GM21381 (cell line): ENCODE data around the gene COL11A2.

Source experiments
- ATAC-seq: cut with Tn5 transposase; IDR thresholded peaks from one replicate; pipeline ENCODE4 v1.9.1; 2021; ENCODE audit warnings: mild to moderate bottlenecking, moderate library complexity; ENCODE audit not compliant: unreplicated experiment

The COL11A2 gene

GRCh38 chr6:33206864-33207551 lies 14.7 kb upstream of the COL11A2 start:
- no peak for ATAC-seq

GRCh38 chr6:33206027-33206863 lies 14.0 kb upstream of the COL11A2 start:
- ATAC-seq, result no peak

- ATAC-seq, result no peak
Observed at GRCh38 chr6:33205191-33206026, 13.1 kb upstream of the COL11A2 start.

- peak; percentile 41 for ATAC-seq
Observed at GRCh38 chr6:33204415-33205190, 12.3 kb upstream of the COL11A2 start, which contains the start of gene HSD17B8. TSS of gene HSD17B8 (plus strand) at chr6:33204655. CDS start at chr6:33204669, 14 bp downstream.

- no peak for ATAC-seq
Observed at GRCh38 chr6:33204165-33204414, 11.8 kb upstream of the COL11A2 start.

- no peak for ATAC-seq
Observed at GRCh38 chr6:33203443-33204164, 11.3 kb upstream of the COL11A2 start.

- no peak for ATAC-seq
Observed at GRCh38 chr6:33202799-33203198, 10.5 kb upstream of the COL11A2 start.

- no peak for ATAC-seq
Observed at GRCh38 chr6:33201935-33202334, 9.7 kb upstream of the COL11A2 start.

- no peak for ATAC-seq
Observed at GRCh38 chr6:33201147-33201545, 8.9 kb upstream of the COL11A2 start.

GRCh38 chr6:33200219-33201146 lies 8.2 kb upstream of the COL11A2 start, which contains the start of the genes RXRB and SLC39A7:
TSS of gene RXRB (minus strand) at chr6:33200665. CDS start at chr6:33200476, 189 bp downstream.
TSS of gene SLC39A7 (plus strand) at chr6:33200867. CDS start at chr6:33201246, 379 bp downstream.
- peak; percentile 51 for ATAC-seq

GRCh38 chr6:33199687-33200218 lies 7.5 kb upstream of the COL11A2 start:
- peak; percentile 21 for ATAC-seq

GRCh38 chr6:33198853-33199436 lies 6.7 kb upstream of the COL11A2 start:
- no peak for ATAC-seq

- no peak for ATAC-seq
Observed at GRCh38 chr6:33198159-33198852, 6.0 kb upstream of the COL11A2 start.

- no peak for ATAC-seq
Observed at GRCh38 chr6:33197431-33198048, 5.3 kb upstream of the COL11A2 start.

GRCh38 chr6:33195304-33196165 lies 3.3 kb upstream of the COL11A2 start:
- no peak for ATAC-seq

GRCh38 chr6:33194431-33194979 lies 2.2 kb upstream of the COL11A2 start:
- no peak for ATAC-seq
